HepG2 (cell line): ENCODE data around the gene GDF15. TPM values are rescaled to one million over a fixed set of nuclear protein-coding genes. Genes with fewer than 3 reads are reported as not detected.

ENCODE experiments used
- AKAP8 ChIP-seq: sonication (generic); formaldehyde crosslinking; IDR thresholded peaks from 2 replicates; pipeline ENCODE4 v1.5.1; 2020; ENCODE audit warnings: mild to moderate bottlenecking, missing genetic modification reagents
- GATA4 ChIP-seq: sonication (generic); IDR thresholded peaks from 2 replicates; pipeline ENCODE4 v1.6.1; 2016; ENCODE audit warnings: antibody characterized with exemption, low read depth, borderline replicate concordance
- KDM2A ChIP-seq: sonication (generic); formaldehyde crosslinking; IDR thresholded peaks from 2 replicates; pipeline ENCODE4 v1.4.0; 2020; ENCODE audit warnings: low read depth, missing genetic modification reagents, borderline replicate concordance
- MEF2D ChIP-seq: sonication (generic); formaldehyde crosslinking; IDR thresholded peaks from 2 replicates; pipeline ENCODE4 v1.5.1; 2020; ENCODE audit warnings: mild to moderate bottlenecking, missing genetic modification reagents
- NFKBIZ ChIP-seq: IDR thresholded peaks from 2 replicates; pipeline ENCODE4 v1.6.1; 2018; ENCODE audit warnings: missing genetic modification reagents, missing compliant biosample characterization
- THAP9 ChIP-seq: sonication (generic); formaldehyde crosslinking; IDR thresholded peaks from 2 replicates; pipeline ENCODE4; 2020; ENCODE audit warnings: missing genetic modification reagents, mild to moderate bottlenecking, borderline replicate concordance
- YEATS4 ChIP-seq: sonication (generic); formaldehyde crosslinking; IDR thresholded peaks from 2 replicates; pipeline ENCODE4 v1.4.0; 2020; ENCODE audit warnings: missing genetic modification reagents, borderline replicate concordance
- ZBTB26 ChIP-seq: IDR thresholded peaks from 2 replicates; pipeline ENCODE4 v1.6.1; 2016; ENCODE audit warnings: missing compliant biosample characterization, missing genetic modification reagents, borderline replicate concordance
- ZBTB7B ChIP-seq: sonication (generic); formaldehyde crosslinking; IDR thresholded peaks from 2 replicates; pipeline ENCODE4 v1.4.0; 2020; ENCODE audit warnings: missing genetic modification reagents
- ZNF318 ChIP-seq: sonication (generic); formaldehyde crosslinking; IDR thresholded peaks from 2 replicates; pipeline ENCODE4 v1.4.0; 2020; ENCODE audit warnings: mild to moderate bottlenecking, missing genetic modification reagents
- ZNF563 ChIP-seq: sonication (generic); formaldehyde crosslinking; IDR thresholded peaks from 2 replicates; pipeline ENCODE4 v1.8.0; 2022; ENCODE audit warnings: mild to moderate bottlenecking, moderate library complexity, missing genetic modification reagents
- ZNF672 ChIP-seq: sonication (generic); formaldehyde crosslinking; IDR thresholded peaks from 2 replicates; pipeline ENCODE4 v1.8.1; 2022; ENCODE audit warnings: missing genetic modification reagents
- polyA plus RNA-seq, 8 experiments: library from polyadenylated mRNA; depleted of rRNA in 3 of 8; stranded (reverse) in 7 of 8; unstranded in 1 of 8; fragments of >200 nt; fragmentation: Illumina TruSeq in 4 of 8; extraction: Trizol in 4 of 8; gene quantifications; 2 replicates each; pipeline versions ENCODE4 v1.2.1 to v1.2.3, GENCODE V29; 2011 to 2016; ENCODE audit warnings: low read depth in 4 of 8, missing spikeins in 1 of 8, mixed read lengths in 1 of 8; ENCODE audit not compliant: insufficient read depth in 1 of 8
- total RNA-seq, 5 experiments: library from RNA; depleted of rRNA; stranded (reverse); fragments of >200 nt; fragmentation: Illumina TruSeq; extraction: Trizol; gene quantifications; 2 replicates each; pipeline ENCODE4 v1.2.3, GENCODE V29; 2016; ENCODE audit warnings: low read depth in 1 of 5

GDF15 gene
- total and polyA plus RNA-seq, 2 of the 13 experiments (the other 11 are each of a cell fraction or from before 2014, with no cell fraction given): 146 to 422 TPM

- TF ChIP-seq ZNF318 (CRISPR knock-in tag): peak; percentile 76; the same call in 1 of the 2 replicates
- TF ChIP-seq AKAP8: peak; percentile 94
- no peak for TF ChIP-seq MEF2D (CRISPR knock-in tag)
- no peak for TF ChIP-seq GATA4
- TF ChIP-seq ZBTB7B (CRISPR knock-in tag): peak; percentile 87
- peak; percentile 68 for TF ChIP-seq YEATS4 (CRISPR knock-in tag)
- TF ChIP-seq ZNF563 (CRISPR knock-in tag): no peak
- TF ChIP-seq NFKBIZ (CRISPR knock-in tag): no peak
- TF ChIP-seq ZNF672 (CRISPR knock-in tag): peak; percentile 94; the same call in 1 of the 2 replicates
- TF ChIP-seq ZBTB26 (CRISPR knock-in tag): no peak
- peak; percentile 59; the same call in 1 of the 2 replicates for TF ChIP-seq THAP9 (CRISPR knock-in tag)
- peak; percentile 87 for TF ChIP-seq KDM2A (CRISPR knock-in tag)
These were observed 2.4 kb downstream of the GDF15 start (continued) for GRCh38 chr19:18388100-18388959.
